ENCODE results near the gene CECR2.

The CECR2 gene

GRCh38 chr22:17483688-17484372 is 114.6 kb downstream of the CECR2 start:
- no peak for TF ChIP-seq CTCF (IDR thresholded peaks at IDR 0.05; ENCODE audit: low read depth, low read length)
- DNase-seq: no peak
- Histone ChIP-seq H3K4me3 (ENCODE audit: low read depth, low read length) (no peak overlapping the region), H3K36me3 (no peaks in the 10 kb centered on the region), H3K9me3 (no peaks in the 10 kb centered on the region), H3K27me3 (peaks cover 3% of the 10 kb centered on the region; the same call in 1 of the 2 replicates), H3K4me1 (no peaks in the 10 kb centered on the region)

GRCh38 chr22:17484608-17485007 is 115.3 kb downstream of the CECR2 start:
- Histone ChIP-seq H3K4me1 (no peaks in the 10 kb centered on the region), H3K36me3 (no peaks in the 10 kb centered on the region), H3K4me3 (ENCODE audit: low read depth, low read length) (no peak overlapping the region), H3K27me3 (peaks cover 3% of the 10 kb centered on the region; the same call in 1 of the 2 replicates), H3K9me3 (no peaks in the 10 kb centered on the region)
- DNase-seq: no peak
- TF ChIP-seq CTCF (IDR thresholded peaks at IDR 0.05; ENCODE audit: low read depth, low read length): no peak

- peaks cover 3% of the 10 kb centered on the region; the same call in 1 of the 2 replicates for H3K27me3 ChIP-seq
- H3K36me3 ChIP-seq: no peaks in the 10 kb centered on the region
- H3K4me1 ChIP-seq: no peaks in the 10 kb centered on the region
Measured at GRCh38 chr22:17486313-17486712, 117.1 kb downstream of the CECR2 start.

GRCh38 chr22:17486719-17487118 is 117.5 kb downstream of the CECR2 start:
- H3K27me3 ChIP-seq: peaks cover 3% of the 10 kb centered on the region; the same call in 1 of the 2 replicates
- no peaks in the 10 kb centered on the region for H3K36me3 ChIP-seq
- no peak for DNase-seq
- H3K4me3 ChIP-seq (ENCODE audit: low read depth, low read length): no peak overlapping the region
- no peaks in the 10 kb centered on the region for H3K4me1 ChIP-seq
- H3K9me3 ChIP-seq: no peaks in the 10 kb centered on the region
- TF ChIP-seq CTCF (IDR thresholded peaks at IDR 0.05; ENCODE audit: low read depth, low read length): no peak

More at GRCh38 chr22:17486313-17486712, 117.1 kb downstream of the CECR2 start:
- Histone ChIP-seq H3K9me3 (no peaks in the 10 kb centered on the region), H3K4me3 (ENCODE audit: low read depth, low read length) (no peak overlapping the region)
- TF ChIP-seq CTCF (IDR thresholded peaks at IDR 0.05; ENCODE audit: low read depth, low read length): peak; percentile 22; the same call in 1 of the 2 replicates
- DNase-seq: peak; percentile 35

GRCh38 chr22:17489101-17489500 is 119.8 kb downstream of the CECR2 start:
- no peak for TF ChIP-seq CTCF (IDR thresholded peaks at IDR 0.05; ENCODE audit: low read depth, low read length)
- DNase-seq: no peak

GRCh38 chr22:17491090-17491640 is 121.9 kb downstream of the CECR2 start:
- H3K36me3 ChIP-seq: no peaks in the 10 kb centered on the region
- no peak for DNase-seq
- H3K4me1 ChIP-seq: no peaks in the 10 kb centered on the region
- H3K9me3 ChIP-seq: no peaks in the 10 kb centered on the region
- peaks cover under 1% of the 10 kb centered on the region; the same call in 1 of the 2 replicates for H3K27me3 ChIP-seq
- no peak overlapping the region for H3K4me3 ChIP-seq (ENCODE audit: low read depth, low read length)
- TF ChIP-seq CTCF (IDR thresholded peaks at IDR 0.05; ENCODE audit: low read depth, low read length): no peak

More at GRCh38 chr22:17489101-17489500, 119.8 kb downstream of the CECR2 start:
- Histone ChIP-seq H3K4me1 (no peaks in the 10 kb centered on the region), H3K36me3 (no peaks in the 10 kb centered on the region), H3K9me3 (no peaks in the 10 kb centered on the region), H3K27me3 (peaks cover 3% of the 10 kb centered on the region; the same call in 1 of the 2 replicates), H3K4me3 (ENCODE audit: low read depth, low read length) (no peak overlapping the region)

Measured in BE2C (cell line).